HTR-8/SVneo (cell line): ENCODE measurements around the gene DNPH1.

Experiments used
- DNase-seq: peaks from one replicate; pipeline ENCODE4 v3.0.0; 2011; ENCODE audit warnings: low spot score, mixed read lengths; ENCODE audit not compliant: insufficient read length
- FAIRE-seq: peaks from 2 replicates; lab custom pipeline; 2011; peaks lifted over from hg19 to GRCh38; lab: Jason Lieb, UNC

DNPH1 gene

GRCh38 chr6:43247114-43247999, 18.1 kb upstream of the DNPH1 start:
- peak; percentile 59 for FAIRE-seq
- DNase-seq = peak; percentile 91

GRCh38 chr6:43246301-43247113, 17.2 kb upstream of the DNPH1 start:
- DNase-seq (no peak), FAIRE-seq (no peak)

- FAIRE-seq = no peak
- DNase-seq = no peak
These were observed 14.5 kb upstream of the DNPH1 start for GRCh38 chr6:43243664-43244321.

DNA sequence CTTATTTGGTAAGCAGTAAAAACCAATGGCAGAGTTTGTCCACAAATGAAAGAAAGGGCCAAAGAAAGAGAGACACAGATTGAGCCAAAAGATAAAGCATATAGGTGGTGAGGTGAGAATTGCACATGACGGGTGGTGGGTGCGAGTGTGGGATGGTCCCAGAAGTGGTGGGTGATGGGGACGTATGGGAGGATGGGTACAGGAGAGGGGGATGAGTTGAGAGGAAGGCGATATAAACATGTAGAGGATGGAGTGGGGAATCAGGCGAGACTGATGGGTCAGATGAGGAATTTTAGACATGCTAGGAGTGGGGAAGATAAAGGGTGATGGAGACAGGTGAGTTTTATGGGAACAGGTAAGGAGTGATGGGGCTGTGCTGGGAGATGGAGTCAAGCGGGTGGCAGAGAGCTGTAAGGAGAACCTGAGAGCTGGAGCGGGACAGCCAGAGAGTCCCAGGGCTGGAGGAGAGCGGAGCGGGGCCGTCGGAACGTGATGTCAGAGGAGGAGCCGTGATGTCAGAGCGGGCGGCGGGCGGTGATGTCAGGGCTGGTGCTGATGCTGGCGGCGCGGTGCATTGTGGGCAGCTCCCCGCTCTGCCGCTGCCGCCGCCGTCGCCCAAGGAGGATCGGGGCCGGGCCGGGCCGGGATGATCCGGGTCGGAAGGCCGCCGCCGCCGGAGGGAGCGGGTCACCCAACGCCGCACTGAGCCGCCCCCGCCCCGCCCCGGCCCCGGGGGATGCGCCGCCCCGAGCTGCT, 13.8 kb upstream of the DNPH1 start, which contains the start of gene TTBK1:
TTBK1 (plus strand) TSS at position 574 of the 756 bp plus-strand sequence. CDS start 3,180 bp downstream, outside the sequence.
- FAIRE-seq = no peak
- DNase-seq = no peak

DNA sequence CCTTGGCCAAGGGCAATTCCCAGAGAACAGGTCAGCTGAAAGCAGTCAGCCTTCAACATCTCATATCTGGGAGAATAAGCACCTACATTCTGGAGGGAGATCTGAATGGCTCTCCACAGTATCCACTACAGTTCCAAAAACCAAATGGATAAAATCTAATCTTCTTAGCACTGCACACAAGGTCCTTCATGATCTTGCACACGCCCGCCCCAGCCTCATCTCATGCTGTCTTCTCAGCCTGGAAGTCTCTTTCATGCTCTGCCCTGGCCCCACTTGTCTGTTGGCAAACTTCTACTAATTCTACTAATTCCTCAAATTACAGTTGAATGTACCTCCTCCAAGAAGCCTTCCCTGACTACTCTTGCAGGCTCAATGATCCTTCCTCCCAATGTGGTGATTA, 12.2 kb upstream of the DNPH1 start:
- FAIRE-seq (no peak), DNase-seq (no peak)

GRCh38 chr6:43240950-43241349, 11.7 kb upstream of the DNPH1 start:
- DNase-seq = no peak

GRCh38 chr6:43239054-43239453, 9.8 kb upstream of the DNPH1 start:
- FAIRE-seq (no peak), DNase-seq (no peak)

More at GRCh38 chr6:43240950-43241349, 11.7 kb upstream of the DNPH1 start:
- no peak for FAIRE-seq

DNA sequence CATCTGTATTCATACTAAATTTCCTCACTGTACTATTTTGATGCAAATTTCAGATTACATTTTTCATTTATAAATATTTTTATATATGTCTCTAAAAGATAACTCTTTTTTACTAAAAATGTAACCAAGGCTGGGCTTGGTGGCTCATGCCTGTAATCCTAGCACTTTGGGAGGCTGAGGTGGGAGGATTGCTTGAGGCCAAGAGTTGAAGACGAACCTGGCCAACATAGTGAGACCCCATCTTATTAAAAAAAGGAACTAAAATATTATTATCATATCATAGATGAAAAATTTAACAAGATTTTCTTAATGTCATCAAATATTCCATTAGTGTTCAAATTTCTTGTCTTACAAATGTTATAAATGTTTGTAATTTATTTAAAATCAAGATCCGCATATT, 6.6 kb upstream of the DNPH1 start:
- FAIRE-seq = no peak
- DNase-seq = no peak

DNA sequence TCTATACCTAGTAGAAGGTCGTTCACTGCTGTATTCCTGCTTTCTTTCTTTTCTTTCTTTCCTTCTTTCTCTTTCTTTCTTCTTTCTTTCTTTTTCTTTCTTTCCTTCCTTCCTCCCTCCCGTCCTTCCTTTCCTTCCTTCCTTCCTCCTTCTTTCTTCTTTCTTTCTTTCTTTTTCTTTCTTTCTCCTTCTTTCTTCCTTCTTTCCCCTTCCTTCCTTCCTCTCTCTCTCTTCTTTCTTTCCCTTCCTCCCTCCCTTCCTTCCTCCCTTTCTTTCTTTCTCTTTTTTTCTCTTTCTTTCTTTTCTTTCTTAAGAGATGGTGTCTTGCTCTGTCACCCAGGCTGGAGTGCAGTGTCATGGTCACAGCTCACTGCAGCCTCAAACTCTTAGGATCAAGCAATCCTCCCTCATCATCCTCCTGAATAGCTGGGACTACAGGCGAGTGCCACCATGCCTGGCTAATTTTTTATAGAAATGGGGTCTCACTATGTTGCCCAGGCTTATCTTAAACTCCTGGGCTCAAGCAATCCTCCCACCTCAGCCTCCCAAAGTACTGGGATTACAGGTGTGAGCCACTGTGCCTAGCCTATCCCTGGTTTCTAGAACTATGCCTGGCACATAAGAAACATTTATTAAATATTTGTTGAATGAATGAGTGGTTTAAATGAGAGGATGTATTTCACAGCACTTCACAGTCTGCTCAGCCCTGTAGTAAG, 2.6 kb upstream of the DNPH1 start:
- DNase-seq (no peak), FAIRE-seq (no peak)

DNA sequence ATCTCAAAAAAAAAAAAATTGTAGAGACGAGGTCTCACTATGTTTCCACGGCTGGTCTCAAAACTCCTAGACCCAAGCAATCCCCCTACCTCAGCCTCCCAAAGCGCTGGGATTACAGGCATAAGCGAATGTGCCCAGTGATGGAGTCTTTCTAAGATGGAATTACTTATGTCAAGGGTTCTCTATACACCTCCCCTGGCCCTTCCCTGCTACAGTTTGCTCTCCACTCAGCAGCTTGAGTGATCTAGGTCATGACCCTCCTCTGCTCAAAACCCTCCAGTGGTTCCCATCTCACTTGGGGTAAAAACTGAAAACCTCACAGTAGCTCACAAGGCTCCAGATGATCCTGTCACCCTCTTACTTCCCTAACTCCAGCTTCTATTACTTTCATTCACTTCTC, 1.8 kb upstream of the DNPH1 start:
- no peak for DNase-seq
- FAIRE-seq = no peak

GRCh38 chr6:43229803-43230620, 731 bp upstream of the DNPH1 start:
- no peak for FAIRE-seq
- no peak for DNase-seq

- no peak for FAIRE-seq
- no peak for DNase-seq
These were observed 3.0 kb downstream of the DNPH1 start for GRCh38 chr6:43226192-43226851.

DNA sequence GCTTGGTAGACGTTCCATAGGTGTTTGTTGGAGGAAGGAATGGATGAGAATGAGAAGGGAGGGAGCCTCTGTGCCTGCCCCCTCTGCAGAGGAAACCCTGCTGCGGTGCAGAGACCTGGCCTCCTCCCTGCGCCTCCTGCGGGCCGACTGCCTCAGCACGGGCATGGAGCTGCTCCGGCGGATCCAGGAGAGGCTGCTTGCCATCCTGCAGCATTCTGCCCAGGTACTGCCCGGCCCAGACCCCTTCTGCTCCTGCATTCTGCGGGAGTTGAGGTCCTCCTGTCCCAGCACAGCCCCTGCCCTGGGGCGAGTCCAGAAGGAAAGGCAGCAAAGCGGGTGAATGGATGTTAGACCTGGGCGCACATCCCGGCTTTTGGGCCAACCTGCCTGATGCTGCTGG, 6.1 kb downstream of the DNPH1 start:
- FAIRE-seq = no peak
- DNase-seq = no peak

GRCh38 chr6:43222418-43223059, 6.7 kb downstream of the DNPH1 start:
- no peak for FAIRE-seq

GRCh38 chr6:43221046-43221972, 8.0 kb downstream of the DNPH1 start:
- FAIRE-seq (no peak), DNase-seq (no peak)

More at GRCh38 chr6:43222418-43223059, 6.7 kb downstream of the DNPH1 start:
- DNase-seq = no peak

GRCh38 chr6:43220439-43220951, 8.8 kb downstream of the DNPH1 start:
- FAIRE-seq (no peak), DNase-seq (no peak)
